Mesenchymal stem cell (in vitro differentiated cells and primary cell): Measurements from ENCODE around the gene ARGLU1.

ENCODE experiments used
- DNase-seq: peaks from one replicate; pipeline ENCODE4 v3.0.0-alpha.2; 2013
- H2AFZ ChIP-seq: one replicate; pipeline ENCODE4 v1.6.1; 2013; ENCODE audit warnings: low read depth, mild to moderate bottlenecking, control low read depth, inconsistent platforms, low read length, moderate library complexity
- H2AK5ac ChIP-seq: 2 replicates; pipeline ENCODE4 v1.6.1; 2013; ENCODE audit warnings: low read length, moderate library complexity, mild to moderate bottlenecking, inconsistent platforms; ENCODE audit not compliant: severe bottlenecking
- H2BK120ac ChIP-seq: one replicate; pipeline ENCODE4 v1.6.1; 2013; ENCODE audit warnings: low read depth, mild to moderate bottlenecking, inconsistent platforms, low read length, moderate library complexity
- H2BK12ac ChIP-seq, 2 experiments: one replicate each; pipeline ENCODE4 v1.6.1; 2013; ENCODE audit warnings: inconsistent platforms in 2 of 2, low read length in 2 of 2, mild to moderate bottlenecking in 2 of 2, moderate library complexity in 2 of 2, control low read depth in 1 of 2
- H2BK15ac ChIP-seq: one replicate; pipeline ENCODE4 v1.6.1; 2013; ENCODE audit warnings: mild to moderate bottlenecking, low read depth, inconsistent platforms; ENCODE audit not compliant: poor library complexity, severe bottlenecking
- H2BK5ac ChIP-seq: 2 replicates; pipeline ENCODE4 v1.6.1; 2013; ENCODE audit warnings: low read depth, mild to moderate bottlenecking, low read length, control low read depth, inconsistent platforms; ENCODE audit not compliant: poor library complexity, severe bottlenecking
- H3K14ac ChIP-seq, 2 experiments: one replicate each; pipeline ENCODE4 v1.6.1; 2013; ENCODE audit warnings: inconsistent platforms in 2 of 2, low read length in 2 of 2, control low read depth in 1 of 2, mild to moderate bottlenecking in 1 of 2, moderate library complexity in 1 of 2
- H3K18ac ChIP-seq, 2 experiments: one replicate each; pipeline ENCODE4 v1.6.1; 2013; ENCODE audit warnings: inconsistent platforms in 2 of 2, low read length in 2 of 2, control low read depth in 1 of 2, low read depth in 1 of 2, mild to moderate bottlenecking in 1 of 2
- H3K23ac ChIP-seq, 2 experiments: one replicate each; pipeline ENCODE4 v1.6.1; 2013; ENCODE audit warnings: inconsistent platforms in 2 of 2, low read length in 2 of 2, mild to moderate bottlenecking in 2 of 2, moderate library complexity in 2 of 2, control low read depth in 1 of 2
- H3K27ac ChIP-seq: 2 replicates; pipeline ENCODE4 v1.5.1; 2013; ENCODE audit warnings: mild to moderate bottlenecking, moderate library complexity, low read length, control low read depth, inconsistent platforms; ENCODE audit not compliant: poor library complexity, severe bottlenecking
- H3K27me3 ChIP-seq, 2 experiments: 2 replicates each; pipeline versions ENCODE4 v1.6.1 to v1.7.0; 2013; ENCODE audit warnings: low read length in 2 of 2, mild to moderate bottlenecking in 2 of 2, moderate library complexity in 2 of 2, control low read depth in 1 of 2, inconsistent platforms in 1 of 2; ENCODE audit not compliant: control insufficient read depth in 1 of 2, insufficient read depth in 1 of 2
- H3K36me3 ChIP-seq, 2 experiments: 2 replicates each; pipeline versions ENCODE4 v1.6.1 to v1.7.0; 2013; ENCODE audit warnings: low read length in 2 of 2, control low read depth in 1 of 2, inconsistent platforms in 1 of 2, low read depth in 1 of 2, mild to moderate bottlenecking in 1 of 2; ENCODE audit not compliant: insufficient read depth in 2 of 2, control insufficient read depth in 1 of 2
- H3K4ac ChIP-seq, 2 experiments: one replicate each; pipeline ENCODE4 v1.6.1; 2013; ENCODE audit warnings: inconsistent platforms in 2 of 2, low read length in 2 of 2, mild to moderate bottlenecking in 2 of 2, moderate library complexity in 2 of 2, control low read depth in 1 of 2, low read depth in 1 of 2
- H3K4me1 ChIP-seq: 2 replicates; pipeline ENCODE4 v1.6.1; 2013; ENCODE audit warnings: low read depth, low read length, control low read depth; ENCODE audit not compliant: control insufficient read depth, insufficient read depth
- H3K4me2 ChIP-seq: 2 replicates; pipeline ENCODE4 v1.6.1; 2013; ENCODE audit warnings: low read length, mild to moderate bottlenecking, inconsistent platforms; ENCODE audit not compliant: poor library complexity, severe bottlenecking
- H3K4me3 ChIP-seq, 2 experiments: 2 replicates each; pipeline versions ENCODE4 v1.5.1 to v1.7.0; 2013; ENCODE audit warnings: low read length in 2 of 2, mild to moderate bottlenecking in 2 of 2, control low read depth in 1 of 2, low read depth in 1 of 2; ENCODE audit not compliant: insufficient read depth in 1 of 2
- H3K79me1 ChIP-seq: replicated peaks from 2 replicates; pipeline ENCODE4 v1.6.1; 2013; ENCODE audit warnings: mild to moderate bottlenecking, control low read depth, low read length, inconsistent platforms; ENCODE audit not compliant: poor library complexity, severe bottlenecking
- H3K9ac ChIP-seq: 2 replicates; pipeline ENCODE4 v1.7.0; 2013; ENCODE audit warnings: mild to moderate bottlenecking, low read length, moderate library complexity
- H3K9me3 ChIP-seq: 2 replicates; pipeline ENCODE4 v1.7.0; 2013; ENCODE audit warnings: mild to moderate bottlenecking, low read length; ENCODE audit not compliant: control insufficient read depth
- H4K8ac ChIP-seq: one replicate; pipeline ENCODE4 v1.6.1; 2013; ENCODE audit warnings: inconsistent platforms, mild to moderate bottlenecking, low read length, moderate library complexity
- H4K91ac ChIP-seq: one replicate; pipeline ENCODE4 v1.6.1; 2013; ENCODE audit warnings: mild to moderate bottlenecking, low read length, inconsistent platforms
- WGBS: methylation state at CpG from one replicate; pipeline ENCODE4 v1.1.7; 2013; ENCODE audit warnings: mixed read lengths; 5-methylcytosine and 5-hydroxymethylcytosine counted together

Gene ARGLU1

GRCh38 chr13:106529415-106530170 lies 38.3 kb downstream of the ARGLU1 start:
- H2AK5ac ChIP-seq = no peak overlapping the region
- no peak overlapping the region for H2BK5ac ChIP-seq
- H2BK15ac ChIP-seq = no peak overlapping the region
- H3K27ac ChIP-seq = no peak overlapping the region
- peak overlapping the region in 1 of 2 experiments; percentile 28 for H3K18ac ChIP-seq
- H2BK120ac ChIP-seq = no peak overlapping the region
- no peak for DNase-seq
- H4K8ac ChIP-seq = no peak overlapping the region
- H3K79me1 ChIP-seq = peaks cover 2% of the 10 kb centered on the region
- no peak overlapping the region for H4K91ac ChIP-seq
- H2AFZ ChIP-seq = no peak overlapping the region
- 87% methylated on average over 8 of the region's 8 CpGs for WGBS
- H3K14ac ChIP-seq = no peak overlapping the region
- H3K9ac ChIP-seq = no peak overlapping the region
- no peak overlapping the region for H3K23ac ChIP-seq
- no peak overlapping the region for H3K4me2 ChIP-seq
- H3K4me1 ChIP-seq = peaks cover 7% of the 10 kb centered on the region
- no peak overlapping the region for H3K4ac ChIP-seq
- H3K4me3 ChIP-seq = no peak overlapping the region
- H3K9me3 ChIP-seq = no peaks in the 10 kb centered on the region
- no peak overlapping the region for H2BK12ac ChIP-seq
- peaks cover 0 to 8% of the 10 kb centered on the region in 2 experiments for H3K36me3 ChIP-seq
- H3K27me3 ChIP-seq = no peaks in the 10 kb centered on the region

GRCh38 chr13:106528718-106529414 lies 39.1 kb downstream of the ARGLU1 start:
- Histone ChIP-seq H2AK5ac (no peak overlapping the region), H4K91ac (no peak overlapping the region), H3K9me3 (no peaks in the 10 kb centered on the region), H3K4me2 (no peak overlapping the region), H2BK5ac (no peak overlapping the region), H3K79me1 (peaks cover 2% of the 10 kb centered on the region), H3K9ac (no peak overlapping the region), H2AFZ (no peak overlapping the region), H3K27ac (no peak overlapping the region), H3K27me3 (no peaks in the 10 kb centered on the region), H3K23ac (no peak overlapping the region), H3K14ac (no peak overlapping the region), H3K4me1 (peaks cover 7% of the 10 kb centered on the region), H3K36me3 (peaks cover 0 to 8% of the 10 kb centered on the region in 2 experiments), H3K4ac (no peak overlapping the region), H2BK120ac (no peak overlapping the region), H3K18ac (no peak overlapping the region), H2BK12ac (no peak overlapping the region), H4K8ac (peak overlapping the region; percentile 36), H2BK15ac (no peak overlapping the region), H3K4me3 (no peak overlapping the region)
- 84% methylated on average over 7 of the region's 7 CpGs for WGBS
- no peak for DNase-seq

GRCh38 chr13:106527826-106528225 lies 40.1 kb downstream of the ARGLU1 start:
- H2AK5ac ChIP-seq = no peak overlapping the region
- no peak overlapping the region for H2AFZ ChIP-seq
- H2BK120ac ChIP-seq = no peak overlapping the region
- H3K27me3 ChIP-seq = no peaks in the 10 kb centered on the region
- H4K8ac ChIP-seq = peak overlapping the region; percentile 13
- WGBS = 42% methylated on average over 2 of the region's 2 CpGs
- no peak overlapping the region for H2BK5ac ChIP-seq
- no peak overlapping the region for H3K4me2 ChIP-seq
- no peak overlapping the region for H3K14ac ChIP-seq
- H2BK15ac ChIP-seq = no peak overlapping the region
- DNase-seq = no peak
- no peak overlapping the region for H3K27ac ChIP-seq
- no peak overlapping the region for H3K4ac ChIP-seq
- H3K4me1 ChIP-seq = peaks cover 13% of the 10 kb centered on the region
- no peaks in the 10 kb centered on the region for H3K9me3 ChIP-seq
- H3K18ac ChIP-seq = no peak overlapping the region
- no peak overlapping the region for H3K23ac ChIP-seq
- no peak overlapping the region for H4K91ac ChIP-seq
- peaks cover 0 to 8% of the 10 kb centered on the region in 2 experiments for H3K36me3 ChIP-seq
- peaks cover 3% of the 10 kb centered on the region for H3K79me1 ChIP-seq
- no peak overlapping the region for H3K4me3 ChIP-seq
- no peak overlapping the region for H2BK12ac ChIP-seq
- no peak overlapping the region for H3K9ac ChIP-seq

GRCh38 chr13:106527445-106527801 lies 40.5 kb downstream of the ARGLU1 start:
- H3K18ac ChIP-seq = no peak overlapping the region
- H3K4me1 ChIP-seq = peaks cover 15% of the 10 kb centered on the region
- no peak overlapping the region for H3K9ac ChIP-seq
- H2AK5ac ChIP-seq = no peak overlapping the region
- H2BK120ac ChIP-seq = no peak overlapping the region
- no peak overlapping the region for H3K27ac ChIP-seq
- WGBS = no CpG with 5 or more reads among the region's 1 CpG
- H3K4me3 ChIP-seq = no peak overlapping the region
- H4K8ac ChIP-seq = no peak overlapping the region
- H4K91ac ChIP-seq = no peak overlapping the region
- H2BK12ac ChIP-seq = no peak overlapping the region
- no peak overlapping the region for H3K14ac ChIP-seq
- peaks cover 3% of the 10 kb centered on the region for H3K79me1 ChIP-seq
- no peaks in the 10 kb centered on the region for H3K9me3 ChIP-seq
- no peak overlapping the region for H2BK15ac ChIP-seq
- no peak for DNase-seq
- no peak overlapping the region for H3K4ac ChIP-seq
- no peaks in the 10 kb centered on the region for H3K27me3 ChIP-seq
- no peak overlapping the region for H3K23ac ChIP-seq
- no peak overlapping the region for H2AFZ ChIP-seq
- no peak overlapping the region for H2BK5ac ChIP-seq
- peaks cover 0 to 8% of the 10 kb centered on the region in 2 experiments for H3K36me3 ChIP-seq
- H3K4me2 ChIP-seq = no peak overlapping the region
